SJSA1 (cell line): ENCODE results near the gene ITPRID1. TPM values are rescaled to one million over a fixed set of nuclear protein-coding genes. Genes with fewer than 3 reads are reported as not detected.

Source experiments
- DNase-seq, 2 experiments: peaks; one replicate each; pipeline ENCODE4 v3.0.0-alpha.2; 2015 to 2020; ENCODE audit warnings: low spot score in 2 of 2, low read depth in 1 of 2
- H3K27ac ChIP-seq: fragments of 250-450 bp; sonication (Bioruptor Pico); 2 replicates; pipeline ENCODE4 v1.5.1; 2020; ENCODE audit warnings: mild to moderate bottlenecking, moderate library complexity
- H3K27me3 ChIP-seq: fragments of 250-450 bp; sonication (Bioruptor Pico); replicated peaks from 2 replicates; pipeline ENCODE4 v1.5.1; 2020; ENCODE audit warnings: mild to moderate bottlenecking, moderate library complexity
- H3K36me3 ChIP-seq: fragments of 250-450 bp; sonication (Bioruptor Pico); 2 replicates; pipeline ENCODE4 v1.5.1; 2020; ENCODE audit warnings: mild to moderate bottlenecking
- H3K4me1 ChIP-seq: fragments of 250-450 bp; sonication (Bioruptor Pico); replicated peaks from 2 replicates; pipeline ENCODE4 v1.6.1; 2021; ENCODE audit warnings: mild to moderate bottlenecking
- H3K4me3 ChIP-seq: fragments of 250-450 bp; sonication (Bioruptor Pico); 2 replicates; pipeline ENCODE4 v1.5.1; 2020; ENCODE audit warnings: mild to moderate bottlenecking
- H3K9me3 ChIP-seq: fragments of 250-450 bp; sonication (Bioruptor Pico); replicated peaks from 2 replicates; pipeline ENCODE4 v1.5.1; 2020; ENCODE audit warnings: mild to moderate bottlenecking
- total RNA-seq: library from RNA; depleted of rRNA; stranded (reverse); fragments of >200 nt; shearing (Covaris generic); gene quantifications from 2 replicates; pipeline ENCODE4 v1.2.3, GENCODE V29; 2014; rRNA removed

Gene ITPRID1
- total RNA-seq, 1 experiment from 2014 or later: not detected

GRCh38 chr7:31707089-31707488 lies 193.2 kb downstream of the ITPRID1 start:
- Histone ChIP-seq H3K27ac (no peak overlapping the region), H3K4me1 (no peaks in the 10 kb centered on the region), H3K4me3 (no peak overlapping the region), H3K36me3 (no peaks in the 10 kb centered on the region), H3K27me3 (0 out of 2 replicates have a peak, but pooled peaks cover 2% of the 10 kb centered on the region), H3K9me3 (no peaks in the 10 kb centered on the region)
- DNase-seq: no peak

Other genes starting within 250 kb of the ITPRID1 start
- gene NEUROD6, start 173.4 kb upstream of the ITPRID1 start, total RNA-seq: not detected in 2 replicates
- gene PPP1R17, start 173.1 kb downstream of the ITPRID1 start, total RNA-seq: not detected in 2 replicates